HEK293T (cell line): Measurements from ENCODE around the gene CTSO.

Experiments
- CTBP1 ChIP-seq: fragments of 450-650 bp; IDR thresholded peaks from 2 replicates; pipeline ENCODE4 v1.6.1; 2016; ENCODE audit warnings: borderline replicate concordance
- ELF4 ChIP-seq: fragments of 450-650 bp; IDR thresholded peaks from 2 replicates; pipeline ENCODE4 v1.6.1; 2017; ENCODE audit warnings: antibody characterized with exemption
- FOXM1 ChIP-seq: fragments of 450-650 bp; IDR thresholded peaks from 2 replicates; pipeline ENCODE4 v1.6.1; 2017; ENCODE audit warnings: mild to moderate bottlenecking, borderline replicate concordance
- SP1 ChIP-seq: fragments of 450-650 bp; IDR thresholded peaks from 2 replicates; pipeline ENCODE4 v1.6.1; 2017
- SUZ12 ChIP-seq: fragments of 450-650 bp; IDR thresholded peaks from 2 replicates; pipeline ENCODE4 v1.6.1; 2016; ENCODE audit warnings: mild to moderate bottlenecking

DNA sequence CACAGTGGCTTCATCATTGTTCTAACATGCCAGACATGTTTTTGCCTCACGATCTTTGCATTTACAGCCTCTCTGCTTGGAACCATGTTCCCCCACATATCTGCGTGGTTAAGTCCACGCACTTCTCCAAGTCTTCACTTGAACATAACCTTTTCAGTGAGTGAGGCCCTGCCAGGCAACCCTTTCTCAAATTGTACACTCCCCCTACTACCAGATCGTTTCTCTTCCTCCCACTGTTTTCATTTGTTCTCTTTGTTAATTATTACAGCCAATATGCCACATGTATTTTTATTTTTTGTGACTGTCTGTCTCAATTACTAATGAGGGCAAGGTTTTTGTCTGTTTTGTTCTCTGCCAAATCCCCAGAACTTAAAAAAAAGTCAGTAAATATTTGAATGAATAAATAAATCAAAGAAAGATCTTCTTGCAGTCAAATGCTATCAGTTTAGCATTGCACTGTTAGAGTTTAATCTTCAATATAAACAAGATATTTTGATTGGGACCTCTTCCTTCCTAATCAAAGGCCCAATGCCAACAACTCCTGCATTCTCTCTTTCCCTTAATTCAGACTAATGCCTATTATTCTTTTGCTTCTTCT, 18.2 kb downstream of the CTSO start:
- no peak for TF ChIP-seq SP1
- no peak for TF ChIP-seq SUZ12
- no peak for TF ChIP-seq ELF4
- no peak for TF ChIP-seq CTBP1
- no peak for TF ChIP-seq FOXM1
